Activated CD4-positive, alpha-beta T cell treated with anti-CD3 and anti-CD28 coated beads for 24 hours (primary cell): ENCODE data around the gene NTSR1.

Experiments used
- DNase-seq, 2 donors: peaks; one replicate each; pipeline ENCODE4 v3.0.0-alpha.2; 2020; ENCODE audit warnings: low read depth in 2 of 2

Gene NTSR1

DNA sequence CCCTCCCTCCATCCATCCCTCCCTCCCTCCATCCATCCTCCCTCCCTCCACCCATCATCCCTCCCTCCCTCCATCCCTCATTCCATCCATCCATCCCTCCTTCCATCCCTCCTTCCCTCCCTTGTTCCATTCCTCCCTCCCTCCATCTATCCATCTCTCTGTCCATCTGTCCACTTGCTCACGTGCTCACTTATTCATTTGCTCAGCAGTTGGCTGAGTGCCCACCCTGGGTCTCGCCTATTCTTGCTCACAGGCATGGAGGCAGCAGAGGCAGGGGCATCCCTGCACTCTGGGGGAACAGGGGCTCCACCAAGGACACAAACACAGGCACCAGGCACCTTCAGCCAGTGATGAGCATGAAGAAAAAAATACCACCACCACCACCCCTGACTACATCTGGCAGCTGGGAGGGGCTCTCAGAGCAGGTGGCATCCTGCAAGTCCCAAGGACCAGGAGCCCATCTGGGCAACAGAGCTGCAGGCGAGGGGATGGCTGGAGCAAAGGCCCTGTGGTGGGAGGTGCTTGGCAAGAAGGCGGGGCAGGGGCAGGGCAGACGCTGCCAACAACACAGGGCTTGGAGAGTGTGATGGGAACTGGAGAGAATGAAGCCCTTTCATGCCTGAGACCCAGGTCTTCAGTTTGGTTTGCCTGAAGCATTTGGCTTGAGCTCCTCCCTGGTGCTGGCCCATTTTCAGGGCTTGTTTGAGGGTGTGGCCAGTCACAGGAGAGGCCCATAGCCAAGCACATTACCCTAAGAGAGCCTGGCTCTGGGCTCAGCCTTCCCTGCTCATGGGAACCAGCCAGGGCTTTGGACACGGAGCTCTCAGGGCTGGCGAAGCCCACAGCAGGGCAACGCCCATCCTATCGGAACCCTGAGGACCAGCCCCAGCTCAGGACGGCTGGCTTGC is 47.4 kb downstream of the NTSR1 start:
- no peak for DNase-seq

DNA sequence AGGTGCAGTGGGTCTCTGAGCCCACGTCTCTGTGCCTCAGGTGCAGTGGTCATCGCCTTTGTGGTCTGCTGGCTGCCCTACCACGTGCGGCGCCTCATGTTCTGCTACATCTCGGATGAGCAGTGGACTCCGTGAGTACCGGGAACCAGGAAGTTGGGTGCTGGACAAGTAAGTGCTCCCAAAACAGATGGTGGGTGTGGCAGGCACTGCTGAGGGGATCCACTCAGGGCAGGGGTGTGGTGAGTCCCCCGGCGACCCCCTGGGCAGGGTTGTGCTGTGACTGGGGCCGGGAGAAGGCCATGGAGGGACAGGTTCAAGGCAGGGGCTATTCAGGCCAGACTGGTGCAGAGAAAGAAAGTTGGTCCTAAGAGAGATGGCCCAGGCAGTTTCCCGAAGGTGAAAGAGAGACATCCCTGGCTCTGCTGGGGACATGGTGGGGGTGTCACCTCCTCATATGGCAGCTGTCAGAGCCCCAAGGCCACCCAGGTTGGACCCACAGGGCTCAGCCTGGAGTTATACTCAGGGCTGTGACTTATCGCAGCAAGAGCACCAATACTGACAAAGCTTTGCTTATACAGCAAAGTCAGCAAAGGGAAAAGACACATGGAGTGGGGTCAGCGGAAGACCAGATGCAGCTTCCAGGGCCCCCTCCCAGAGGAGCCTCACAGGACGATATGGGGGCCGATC is 49.7 kb downstream of the NTSR1 start:
- DNase-seq, result no peak

DNA sequence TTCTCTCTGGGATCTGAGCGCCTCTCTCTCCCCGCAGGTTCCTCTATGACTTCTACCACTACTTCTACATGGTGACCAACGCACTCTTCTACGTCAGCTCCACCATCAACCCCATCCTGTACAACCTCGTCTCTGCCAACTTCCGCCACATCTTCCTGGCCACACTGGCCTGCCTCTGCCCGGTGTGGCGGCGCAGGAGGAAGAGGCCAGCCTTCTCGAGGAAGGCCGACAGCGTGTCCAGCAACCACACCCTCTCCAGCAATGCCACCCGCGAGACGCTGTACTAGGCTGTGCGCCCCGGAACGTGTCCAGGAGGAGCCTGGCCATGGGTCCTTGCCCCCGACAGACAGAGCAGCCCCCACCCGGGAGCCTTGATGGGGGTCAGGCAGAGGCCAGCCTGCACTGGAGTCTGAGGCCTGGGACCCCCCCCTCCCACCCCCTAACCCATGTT is 51.4 kb downstream of the NTSR1 start:
- no peak for DNase-seq

DNA sequence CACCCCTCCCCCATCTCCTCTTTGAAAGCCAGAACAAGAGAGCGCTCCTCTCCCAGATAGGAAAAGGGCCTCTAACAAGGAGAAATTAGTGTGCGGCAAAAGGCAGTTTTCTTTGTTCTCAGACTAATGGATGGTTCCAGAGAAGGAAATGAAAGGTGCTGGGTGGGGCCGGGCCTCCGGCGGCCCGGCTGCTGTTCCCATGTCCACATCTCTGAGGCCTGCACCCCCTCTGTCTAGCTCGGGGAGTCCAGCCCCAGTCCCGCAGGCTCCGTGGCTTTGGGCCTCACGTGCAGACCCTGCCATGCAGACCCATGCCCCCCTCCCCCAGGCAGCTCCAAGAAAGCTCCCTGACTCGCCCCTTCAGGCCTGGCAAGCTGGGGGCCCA is 51.8 kb downstream of the NTSR1 start:
- no peak for DNase-seq

DNA sequence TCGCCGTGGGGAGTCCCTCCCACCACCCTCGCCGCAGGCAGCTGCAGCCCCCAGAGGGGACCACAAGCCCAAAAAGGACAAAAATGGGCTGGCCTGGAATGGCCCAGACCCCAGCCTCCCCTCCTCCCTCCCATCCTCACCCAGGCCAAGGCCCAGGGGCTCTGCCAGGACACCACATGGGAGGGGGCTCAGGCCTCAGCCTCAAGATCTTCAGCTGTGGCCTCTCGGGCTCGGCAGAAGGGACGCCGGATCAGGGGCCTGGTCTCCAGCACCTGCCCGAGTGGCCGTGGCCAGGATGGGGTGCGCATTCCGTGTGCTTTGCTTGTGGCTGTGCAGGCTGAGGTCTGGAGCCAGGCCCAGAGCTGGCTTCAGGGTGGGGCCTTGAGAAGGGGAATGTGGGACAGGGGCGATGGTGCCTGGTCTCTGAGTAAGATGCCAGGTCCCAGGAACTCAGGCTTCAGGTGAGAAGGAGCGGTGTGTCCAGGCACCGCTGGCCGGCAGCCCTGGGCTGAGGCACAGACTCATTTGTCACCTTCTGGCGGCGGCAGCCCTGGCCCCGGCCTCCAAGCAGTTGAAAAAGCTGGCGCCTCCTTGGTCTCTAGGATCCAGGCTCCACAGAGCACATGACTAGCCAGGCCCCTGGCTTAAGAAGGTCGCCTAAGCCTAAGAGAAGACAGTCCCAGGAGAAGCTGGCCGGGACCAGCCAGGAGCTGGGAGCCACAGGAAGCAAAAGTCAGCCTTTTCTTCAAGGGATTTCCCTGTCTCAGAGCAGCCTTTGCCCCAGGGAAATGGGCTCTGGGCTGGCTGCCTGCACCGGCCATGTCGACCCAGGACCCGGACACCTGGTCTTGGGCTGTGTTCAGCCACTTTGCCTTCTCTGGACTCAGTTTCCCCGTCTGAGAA is 52.5 kb downstream of the NTSR1 start:
- no peak for DNase-seq

DNA sequence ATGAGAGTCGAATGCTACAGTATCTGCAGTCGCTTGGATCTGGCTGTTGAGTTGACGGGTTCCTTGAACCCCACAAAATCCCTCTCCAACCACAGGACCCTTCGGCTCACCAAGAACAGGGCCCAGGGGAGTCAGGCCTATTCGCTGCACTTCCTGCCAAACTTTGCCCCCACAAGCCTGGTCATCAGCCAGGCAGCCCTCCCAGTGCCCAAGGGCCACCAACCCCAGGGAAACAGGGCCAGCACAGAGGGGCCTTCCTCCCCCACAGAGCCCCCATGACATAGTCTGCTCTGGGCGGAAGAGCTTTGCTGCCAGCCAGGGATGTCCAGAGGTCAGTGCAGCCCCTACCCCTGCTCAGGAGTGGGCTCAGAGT is 53.1 kb downstream of the NTSR1 start:
- no peak for DNase-seq

DNA sequence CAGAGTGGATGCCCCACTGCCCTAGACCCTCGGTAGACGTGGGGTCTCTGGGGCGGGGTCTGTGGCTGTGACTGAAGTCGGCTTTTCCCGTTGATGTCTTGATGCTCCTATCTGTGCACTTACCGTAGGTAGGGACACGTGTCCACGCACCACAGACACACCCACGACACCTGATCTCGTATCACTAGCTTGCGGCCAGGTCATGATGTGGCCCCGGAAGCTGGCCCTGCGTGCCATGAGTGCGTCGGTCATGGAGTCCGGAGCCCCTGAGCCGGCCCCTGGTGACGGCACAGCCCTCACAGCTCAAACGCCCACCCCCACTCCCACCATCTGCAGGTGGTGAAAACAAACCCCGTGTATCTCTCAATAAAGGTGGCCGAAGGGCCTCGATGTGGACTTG is 53.7 kb downstream of the NTSR1 start:
- no peak for DNase-seq

DNA sequence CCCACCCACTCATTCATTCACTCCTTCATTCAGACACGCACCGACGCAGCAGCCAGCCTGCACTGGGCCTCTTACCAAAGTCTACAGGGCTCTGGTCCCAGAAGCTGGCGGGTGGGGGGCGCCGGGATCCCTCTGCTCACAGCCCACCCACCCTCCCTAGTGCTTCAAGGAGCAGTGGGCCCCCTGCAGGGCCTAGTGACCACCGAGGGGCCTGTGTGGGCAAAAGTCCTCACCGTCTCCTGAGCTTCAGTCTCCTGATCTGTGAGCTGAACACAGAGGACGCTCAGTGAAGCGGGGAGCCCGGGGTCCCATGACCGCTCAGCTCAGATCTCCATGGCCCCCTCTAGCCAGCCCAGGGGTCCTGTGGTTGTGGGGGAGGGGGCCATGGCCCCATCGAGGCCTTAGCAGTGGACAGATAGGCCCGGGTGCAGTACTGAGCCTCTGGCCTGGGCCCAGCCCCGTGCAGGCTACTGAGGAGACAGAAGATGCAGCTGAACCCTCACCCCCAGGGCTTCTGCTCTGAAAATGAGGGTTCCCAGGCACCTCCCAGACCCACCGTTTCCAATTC is 54.2 kb downstream of the NTSR1 start:
- no peak for DNase-seq

DNA sequence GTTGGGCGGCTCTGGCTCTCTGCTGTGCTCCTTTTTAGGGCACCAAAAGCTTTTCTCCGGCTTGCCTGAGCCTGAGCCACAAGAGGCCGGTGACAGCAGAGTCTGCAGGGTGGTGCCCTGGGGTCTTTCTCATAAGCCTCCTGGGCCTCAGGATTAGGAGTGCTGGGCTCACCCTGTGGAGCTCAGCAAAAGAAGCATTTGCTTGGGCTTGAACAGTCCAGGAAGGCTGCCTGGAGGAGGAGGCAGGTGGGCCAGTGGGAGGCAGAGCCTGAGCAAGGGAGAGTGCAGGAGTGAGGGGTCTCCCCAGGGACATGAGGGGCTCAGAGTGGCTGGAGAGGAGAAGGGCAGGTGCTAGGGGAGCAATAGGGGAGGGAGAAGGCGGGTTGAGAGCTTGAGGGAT is 54.8 kb downstream of the NTSR1 start:
- no peak for DNase-seq

DNA sequence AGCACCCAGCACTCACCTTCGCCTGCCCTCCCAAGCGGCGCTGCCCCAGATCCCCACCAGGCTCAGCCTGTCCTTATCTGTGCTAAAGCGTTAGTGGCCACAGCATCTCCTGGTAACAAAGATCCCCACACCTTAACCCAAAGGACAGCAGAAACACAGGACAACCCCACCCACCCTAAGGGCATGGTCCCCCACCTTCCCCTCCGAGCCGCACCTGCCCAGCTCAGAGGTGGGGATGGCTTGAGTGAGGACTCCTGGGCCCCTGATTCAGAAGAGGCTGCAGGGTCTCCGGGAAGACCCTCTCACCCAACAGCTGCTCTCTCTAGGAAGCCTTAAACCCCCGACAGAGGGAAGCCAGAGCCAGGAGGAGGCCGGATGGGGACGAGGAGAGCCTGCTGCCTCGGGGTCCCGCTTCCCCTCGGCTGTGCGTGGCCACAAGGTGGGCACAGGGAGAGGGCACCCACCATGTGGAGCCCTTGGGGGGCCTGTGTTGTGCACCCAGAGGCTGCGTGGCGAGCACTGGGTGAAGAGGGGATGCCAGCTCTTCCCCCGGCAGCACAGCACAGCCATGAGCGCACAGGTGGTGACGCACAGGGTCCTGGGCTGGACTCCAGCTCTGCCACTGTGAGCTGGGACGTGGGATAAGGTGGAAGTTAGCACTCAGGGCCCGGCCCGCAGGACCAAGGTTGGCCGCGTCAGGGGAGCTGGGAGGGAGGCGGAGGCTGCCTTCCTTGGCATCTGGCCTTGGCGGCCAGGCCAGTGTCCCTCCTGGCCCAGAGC is 55.7 kb downstream of the NTSR1 start:
- no peak for DNase-seq

DNA sequence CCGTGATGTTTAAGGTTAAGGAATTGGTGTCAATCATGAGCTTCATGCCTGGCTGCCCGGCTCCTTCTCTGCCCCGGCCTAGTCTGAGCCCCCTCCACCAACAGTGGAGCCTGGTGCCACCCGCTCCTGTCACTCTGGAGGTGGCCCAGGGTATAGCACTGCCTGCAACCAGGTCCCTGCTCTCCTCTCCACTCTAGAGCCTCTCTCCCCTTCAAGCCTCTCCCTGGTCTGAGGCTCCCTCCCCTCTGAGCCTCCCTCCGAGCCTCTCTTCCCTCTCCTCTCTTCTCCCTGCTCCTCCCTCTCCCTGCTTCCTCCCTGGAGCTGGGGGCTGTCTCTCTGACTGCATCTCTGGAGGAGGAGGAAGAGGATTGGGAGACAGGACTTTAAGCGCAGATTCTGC is 56.4 kb downstream of the NTSR1 start:
- DNase-seq, result no peak

DNA sequence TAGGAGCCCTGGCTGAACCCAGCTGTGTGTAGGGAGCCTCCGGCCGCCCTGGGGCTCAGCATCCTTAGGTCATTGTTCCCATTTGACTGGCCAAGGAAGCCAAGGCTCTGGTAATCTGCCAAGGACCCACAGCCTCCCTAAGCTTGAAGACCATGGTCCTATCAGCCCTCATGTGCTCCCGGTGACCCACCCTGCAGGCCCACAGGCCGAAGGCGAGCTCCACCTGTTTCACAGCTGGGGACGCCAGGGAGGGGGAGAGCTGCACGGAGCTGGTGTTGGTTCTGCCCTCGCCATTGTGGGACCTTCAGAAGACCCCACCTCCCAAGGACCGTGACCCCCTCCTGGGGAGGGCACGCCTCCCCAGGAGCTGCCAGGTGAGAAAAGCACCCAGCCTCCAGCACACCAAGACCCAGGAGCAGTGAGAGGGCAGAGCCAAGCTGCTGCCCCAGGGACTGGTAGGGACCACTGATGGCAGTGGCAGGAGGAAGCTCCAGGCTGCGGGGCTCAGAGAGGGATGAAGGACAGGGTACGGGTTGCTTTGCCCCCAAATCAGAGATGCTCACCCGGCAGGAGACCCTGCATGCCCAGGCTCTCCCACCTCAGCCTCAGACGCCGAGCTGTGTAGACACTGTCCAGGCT is 56.9 kb downstream of the NTSR1 start:
- DNase-seq, result no peak

DNA sequence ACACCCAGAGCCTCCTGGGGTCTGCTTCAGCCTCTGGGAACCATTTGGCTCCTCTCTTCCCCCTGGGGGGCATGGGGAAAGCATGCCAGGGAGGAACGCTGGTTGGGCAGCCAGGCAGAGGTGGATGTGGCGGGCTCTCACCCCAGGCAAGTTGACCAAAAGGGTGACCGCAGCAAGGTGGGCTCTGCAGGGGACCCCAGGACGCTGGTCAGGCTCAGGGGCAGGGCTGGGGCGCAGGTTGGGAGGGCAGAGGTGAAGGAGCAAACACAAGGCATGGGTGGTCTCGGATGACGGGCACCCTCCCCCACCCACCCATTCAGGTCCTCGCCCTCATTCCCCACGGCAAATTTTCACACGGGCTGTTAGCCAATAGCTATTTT is 57.4 kb downstream of the NTSR1 start:
- DNase-seq, result no peak

DNA sequence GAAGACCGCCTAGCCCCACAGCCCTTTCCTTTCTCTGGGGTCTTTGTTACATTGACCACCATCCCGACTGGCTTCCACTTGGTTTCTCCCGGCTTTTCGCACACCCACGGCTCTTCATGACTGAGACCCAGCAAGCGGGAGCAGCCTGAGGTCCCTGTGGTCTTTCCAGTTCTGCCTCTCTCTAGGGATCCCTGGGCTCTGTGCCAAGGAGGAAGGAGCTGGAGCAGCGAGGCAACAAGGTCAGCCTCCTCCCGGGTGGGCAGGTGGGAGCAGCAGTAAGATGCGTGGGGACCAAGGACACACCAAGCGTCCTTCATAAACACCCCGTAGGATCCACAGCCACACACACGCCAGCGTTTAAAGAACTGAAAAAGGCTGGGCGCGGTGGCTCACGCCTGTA is 58.1 kb downstream of the NTSR1 start:
- no peak for DNase-seq

DNA sequence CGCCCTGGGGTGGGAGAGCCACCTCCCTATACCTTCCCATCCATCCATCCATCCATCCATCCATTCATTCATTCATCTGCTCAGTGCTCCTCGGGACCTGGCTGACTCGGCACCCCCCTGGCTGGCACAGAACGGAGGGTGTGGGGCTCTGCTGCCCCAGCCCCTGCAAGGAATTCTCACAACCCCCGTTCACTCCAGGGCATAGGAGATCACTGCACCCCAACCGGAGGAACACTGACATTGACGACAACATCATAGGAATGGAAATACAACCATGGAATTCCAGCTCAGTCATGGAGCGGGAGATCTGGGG is 59.6 kb downstream of the NTSR1 start:
- no peak for DNase-seq

DNA sequence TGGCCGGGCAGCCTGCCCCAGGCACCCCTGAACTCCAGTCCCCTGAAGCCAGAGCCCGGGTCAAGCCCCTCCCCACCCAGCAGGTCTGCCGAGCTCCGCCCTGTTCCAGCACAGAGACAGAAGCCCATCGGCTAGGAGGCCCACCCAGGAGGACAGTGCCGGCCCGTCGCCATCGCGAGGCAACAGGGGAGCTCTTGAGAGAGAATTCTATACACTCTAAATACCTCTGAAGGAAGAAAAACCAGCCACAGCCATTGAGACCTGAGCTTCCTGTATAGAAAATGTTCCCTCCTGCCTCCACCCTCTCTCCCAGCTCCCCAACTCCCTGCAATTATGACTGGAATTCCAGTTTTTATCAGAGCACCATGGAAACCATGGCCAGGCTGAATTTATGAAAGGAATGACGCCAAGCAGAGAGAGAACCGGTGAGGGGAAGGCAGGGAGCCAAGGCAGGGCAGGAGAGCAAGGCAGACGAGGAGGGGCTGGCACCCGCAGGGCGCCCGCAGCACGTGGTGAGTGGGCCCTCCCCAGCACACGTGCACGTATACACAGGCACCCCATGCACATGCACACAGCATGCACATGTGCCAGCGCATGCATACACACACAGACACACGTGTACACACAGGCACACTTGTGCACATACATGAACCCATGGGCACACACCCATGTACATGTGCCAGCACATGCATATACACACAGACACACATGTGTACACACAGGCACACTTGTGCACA is 60.1 kb downstream of the NTSR1 start:
- DNase-seq, result no peak

DNA sequence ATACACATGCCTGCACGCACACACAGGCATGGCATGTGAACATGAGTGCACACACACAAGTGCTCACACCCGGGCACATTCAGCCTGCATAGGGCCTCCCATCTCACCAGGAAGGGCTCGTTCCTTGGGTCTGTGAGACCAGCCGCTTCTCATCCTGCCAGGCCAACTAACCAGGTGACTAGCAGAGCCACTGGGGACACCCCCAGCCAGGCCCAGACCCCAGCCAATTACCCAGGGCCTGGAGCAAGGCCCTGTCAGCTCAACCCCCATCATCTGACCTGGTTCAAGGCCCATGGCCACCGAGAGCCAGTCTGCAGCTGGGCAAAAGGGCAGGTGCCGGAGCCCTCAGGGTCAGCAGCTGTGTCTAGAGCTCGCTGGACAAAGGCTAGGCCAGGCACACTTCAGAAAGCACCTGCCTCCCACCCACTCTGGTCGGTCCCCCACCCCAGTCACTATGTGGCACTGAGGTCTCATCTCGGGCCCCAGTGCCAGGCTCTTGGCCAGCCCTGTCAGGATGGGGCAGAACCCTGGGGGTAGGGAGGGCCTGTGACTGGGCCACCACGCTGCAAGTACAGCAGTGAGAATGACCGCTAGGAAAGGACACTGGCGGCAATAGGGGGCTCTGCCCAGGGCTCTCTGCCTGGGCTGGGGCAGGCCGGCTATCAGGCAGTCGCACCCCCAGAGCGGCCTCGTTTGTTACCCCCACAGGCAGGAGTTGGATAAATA is 60.9 kb downstream of the NTSR1 start:
- DNase-seq, result no peak

DNA sequence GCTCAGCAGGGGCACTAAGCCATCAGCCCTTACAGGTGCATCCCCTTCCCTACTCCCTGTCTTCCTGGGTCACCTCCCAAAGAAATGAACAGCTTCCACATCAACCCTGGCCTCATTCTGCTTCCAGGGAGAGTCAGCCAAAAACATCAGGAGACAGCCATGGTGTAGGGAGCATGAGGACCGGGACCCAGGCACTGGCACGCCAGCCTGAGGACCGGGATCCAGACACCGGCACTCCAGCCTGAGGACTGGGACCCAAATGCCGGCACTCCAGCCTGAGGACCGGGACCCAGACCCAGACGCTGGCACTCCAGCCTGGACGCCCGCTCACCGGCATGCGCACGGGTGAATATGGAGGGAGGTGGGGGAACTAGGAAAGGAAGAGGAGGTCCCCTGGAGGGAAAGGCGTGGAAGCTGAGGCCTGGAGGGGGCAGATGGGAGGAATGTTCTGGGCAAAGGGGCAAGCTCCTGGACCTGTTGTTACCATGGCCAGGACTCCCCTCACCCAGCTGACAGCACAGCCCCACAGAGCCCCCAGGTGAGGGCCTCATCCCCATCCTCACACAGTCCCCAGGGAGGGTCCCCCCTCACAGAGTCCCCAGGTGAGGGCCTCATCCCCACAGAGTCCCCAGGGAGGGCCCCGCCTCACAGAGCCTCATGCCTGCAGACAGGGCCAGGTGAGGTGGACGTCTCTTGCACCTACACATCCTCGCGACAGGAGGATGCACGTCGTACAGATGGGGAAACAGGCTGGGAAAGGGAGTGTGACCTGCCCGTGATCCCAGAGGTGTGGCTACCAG is 61.7 kb downstream of the NTSR1 start:
- no peak for DNase-seq

DNA sequence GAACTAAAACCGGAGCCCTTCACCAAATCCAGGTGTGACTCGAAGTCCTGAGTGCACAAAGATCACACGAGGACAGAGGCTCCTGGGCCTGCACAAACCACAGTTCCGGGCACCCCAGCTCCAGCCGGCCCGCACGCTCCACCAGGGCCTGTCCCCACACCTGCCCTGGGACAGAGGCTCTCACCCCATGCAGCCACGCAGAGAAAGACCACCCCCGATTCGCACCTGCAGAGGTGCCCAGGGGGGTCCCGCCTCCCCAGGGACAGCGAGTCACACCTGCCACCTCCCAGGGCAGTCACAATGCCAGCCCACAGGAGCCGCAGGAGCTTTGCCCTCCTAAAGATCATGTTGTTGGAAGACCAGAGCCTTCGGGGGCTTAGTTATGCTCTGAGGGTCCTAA is 62.3 kb downstream of the NTSR1 start:
- DNase-seq, result no peak
